K562 (cell line): Measurements from ENCODE around the gene FOXF2.

ENCODE experiments used
- PRDM10 ChIP-seq: fragments of 450-650 bp; IDR thresholded peaks from 2 replicates; pipeline ENCODE4 v1.6.1; 2018; ENCODE audit not compliant: partially characterized antibody
- RBM22 ChIP-seq: fragments of 200-400 bp; formaldehyde crosslinking; IDR thresholded peaks from 2 replicates; pipeline ENCODE4 v1.6.1; 2018; ENCODE audit warnings: low read length, low read depth; ENCODE audit not compliant: poor library complexity, severe bottlenecking

GRCh38 chr6:1390133-1390945, 963 bp downstream of the FOXF2 start:
- no peak for TF ChIP-seq RBM22
- no peak for TF ChIP-seq PRDM10
